ENCODE measurements around the gene CUX1.
A peak's percentile ranks its signal among the peaks of the same experiment; 100 is the strongest.

CUX1 gene

GRCh38 chr7:101859411-101860106 lies 42.1 kb downstream of the CUX1 start:
- Histone ChIP-seq H3K27me3 (replicated peaks; ENCODE audit: control insufficient read depth, insufficient read depth, low read length) (no peaks in the 10 kb centered on the region), H3K9ac (ENCODE audit: low read length) (peak overlapping the region; percentile 45), H3K4me1 (ENCODE audit: control insufficient read depth, insufficient read depth, low read length) (peaks cover 22% of the 10 kb centered on the region)

GRCh38 chr7:101860316-101861217 lies 43.1 kb downstream of the CUX1 start:
- Histone ChIP-seq H3K9ac (ENCODE audit: low read length) (peak overlapping the region; percentile 45), H3K9me3 (ENCODE audit: control insufficient read depth, low read length) (no peaks in the 10 kb centered on the region), H3K4me1 (ENCODE audit: control insufficient read depth, insufficient read depth, low read length) (peaks cover 22% of the 10 kb centered on the region), H3K36me3 (ENCODE audit: control insufficient read depth, insufficient read depth, low read length, severe bottlenecking) (no peaks in the 10 kb centered on the region), H3K4me3 (ENCODE audit: low read length) (no peak overlapping the region), H3K27me3 (replicated peaks; ENCODE audit: control insufficient read depth, insufficient read depth, low read length) (no peaks in the 10 kb centered on the region)
- no peak for DNase-seq (ENCODE audit: low read depth)

More at GRCh38 chr7:101859411-101860106, 42.1 kb downstream of the CUX1 start:
- H3K4me3 ChIP-seq (ENCODE audit: low read length): peak overlapping the region; percentile 59
- no peaks in the 10 kb centered on the region for H3K9me3 ChIP-seq (ENCODE audit: control insufficient read depth, low read length)
- H3K36me3 ChIP-seq (ENCODE audit: control insufficient read depth, insufficient read depth, low read length, severe bottlenecking): no peaks in the 10 kb centered on the region
- DNase-seq (ENCODE audit: low read depth): peak; percentile 46

DNA sequence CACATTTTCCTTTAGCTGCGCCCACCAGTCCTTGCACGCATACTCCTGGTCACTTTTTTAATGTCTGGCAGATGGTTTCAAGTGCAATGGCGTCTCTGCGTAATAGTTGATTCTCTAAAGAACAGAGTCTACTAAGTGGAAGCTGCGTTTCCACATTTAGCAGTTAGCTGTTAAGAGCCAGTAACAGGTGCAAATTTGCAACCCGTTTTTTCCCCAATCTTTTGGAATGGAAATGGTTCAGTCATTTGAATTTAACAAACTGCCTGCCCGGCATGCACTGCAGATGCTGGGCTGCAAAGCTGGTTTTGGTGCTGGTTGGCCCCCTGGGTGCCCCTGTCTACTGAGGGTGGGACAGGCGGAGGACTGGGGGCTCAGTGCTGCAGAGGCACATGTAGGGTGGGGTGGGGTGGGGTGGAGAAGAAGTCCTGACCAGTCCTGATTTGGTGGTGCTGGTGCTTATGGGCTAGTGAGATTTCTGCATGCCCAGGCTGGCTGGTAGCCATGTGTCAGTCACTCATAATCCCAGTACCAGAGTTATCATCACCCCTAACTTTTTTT lies 43.9 kb downstream of the CUX1 start:
- H3K4me1 ChIP-seq (ENCODE audit: control insufficient read depth, insufficient read depth, low read length): peaks cover 20% of the 10 kb centered on the region
- H3K27me3 ChIP-seq (replicated peaks; ENCODE audit: control insufficient read depth, insufficient read depth, low read length): no peaks in the 10 kb centered on the region

GRCh38 chr7:101862280-101863220 lies 45.1 kb downstream of the CUX1 start:
- no peaks in the 10 kb centered on the region for H3K27me3 ChIP-seq (replicated peaks; ENCODE audit: control insufficient read depth, insufficient read depth, low read length)
- H3K4me1 ChIP-seq (ENCODE audit: control insufficient read depth, insufficient read depth, low read length): peaks cover 15% of the 10 kb centered on the region
- H3K9me3 ChIP-seq (ENCODE audit: control insufficient read depth, low read length): no peaks in the 10 kb centered on the region
- no peak overlapping the region for H3K9ac ChIP-seq (ENCODE audit: low read length)
- H3K4me3 ChIP-seq (ENCODE audit: low read length): no peak overlapping the region
- DNase-seq (ENCODE audit: low read depth): no peak
- H3K36me3 ChIP-seq (ENCODE audit: control insufficient read depth, insufficient read depth, low read length, severe bottlenecking): no peaks in the 10 kb centered on the region

More for the DNA sequence above, 43.9 kb downstream of the CUX1 start:
- DNase-seq (ENCODE audit: low read depth): no peak
- no peak overlapping the region for H3K4me3 ChIP-seq (ENCODE audit: low read length)
- H3K9me3 ChIP-seq (ENCODE audit: control insufficient read depth, low read length): no peaks in the 10 kb centered on the region
- H3K9ac ChIP-seq (ENCODE audit: low read length): no peak overlapping the region
- H3K36me3 ChIP-seq (ENCODE audit: control insufficient read depth, insufficient read depth, low read length, severe bottlenecking): no peaks in the 10 kb centered on the region

DNA sequence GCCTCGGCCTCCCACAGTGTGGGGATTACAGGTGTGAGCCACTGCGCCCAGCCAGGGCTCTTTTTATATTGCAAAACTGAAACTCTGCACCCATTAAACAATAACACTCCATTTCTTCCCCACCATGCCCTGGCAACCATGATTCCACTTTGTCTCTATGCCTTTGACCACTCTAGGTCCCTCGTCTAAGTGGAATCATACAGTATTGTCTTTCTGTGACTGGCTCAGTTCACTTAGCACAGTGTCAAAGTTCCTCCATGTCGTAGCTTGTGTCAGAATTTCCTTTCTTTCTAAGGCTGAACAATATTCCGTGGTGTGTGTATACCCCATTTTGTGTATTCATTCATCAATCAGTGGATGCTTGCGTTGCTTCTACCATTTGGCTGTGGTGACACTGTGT lies 46.2 kb downstream of the CUX1 start:
- Histone ChIP-seq H3K36me3 (ENCODE audit: control insufficient read depth, insufficient read depth, low read length, severe bottlenecking) (no peaks in the 10 kb centered on the region), H3K27me3 (replicated peaks; ENCODE audit: control insufficient read depth, insufficient read depth, low read length) (no peaks in the 10 kb centered on the region)

DNA sequence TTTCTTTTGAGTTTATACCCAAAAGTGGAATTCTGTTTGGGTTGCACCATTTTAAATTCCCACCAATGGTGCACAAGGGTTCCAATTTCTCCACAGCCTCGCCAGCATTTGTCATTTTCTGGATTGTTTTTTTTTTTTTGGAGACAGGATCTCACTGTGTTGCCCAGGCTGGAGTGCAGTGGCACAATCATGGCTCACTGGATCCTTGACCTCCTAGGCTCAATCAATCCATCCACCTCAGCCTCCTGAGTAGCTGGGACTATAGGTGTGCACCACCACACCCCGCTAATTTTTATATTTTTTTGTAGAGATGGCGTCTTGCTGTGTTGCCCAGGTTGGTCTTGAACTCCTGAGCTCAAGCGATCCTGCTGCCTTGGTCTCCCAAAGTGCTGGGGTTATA lies 46.6 kb downstream of the CUX1 start:
- no peaks in the 10 kb centered on the region for H3K27me3 ChIP-seq (replicated peaks; ENCODE audit: control insufficient read depth, insufficient read depth, low read length)
- H3K36me3 ChIP-seq (ENCODE audit: control insufficient read depth, insufficient read depth, low read length, severe bottlenecking): no peaks in the 10 kb centered on the region
- no peaks in the 10 kb centered on the region for H3K9me3 ChIP-seq (ENCODE audit: control insufficient read depth, low read length)

More for the DNA sequence above, 46.2 kb downstream of the CUX1 start:
- H3K9ac ChIP-seq (ENCODE audit: low read length): no peak overlapping the region
- H3K9me3 ChIP-seq (ENCODE audit: control insufficient read depth, low read length): no peaks in the 10 kb centered on the region
- H3K4me3 ChIP-seq (ENCODE audit: low read length): no peak overlapping the region
- DNase-seq (ENCODE audit: low read depth): no peak
- H3K4me1 ChIP-seq (ENCODE audit: control insufficient read depth, insufficient read depth, low read length): peaks cover 15% of the 10 kb centered on the region

GRCh38 chr7:101865031-101865430 lies 47.6 kb downstream of the CUX1 start:
- Histone ChIP-seq H3K36me3 (ENCODE audit: control insufficient read depth, insufficient read depth, low read length, severe bottlenecking) (no peaks in the 10 kb centered on the region), H3K9ac (ENCODE audit: low read length) (no peak overlapping the region), H3K4me1 (ENCODE audit: control insufficient read depth, insufficient read depth, low read length) (peaks cover 4% of the 10 kb centered on the region), H3K27me3 (replicated peaks; ENCODE audit: control insufficient read depth, insufficient read depth, low read length) (no peaks in the 10 kb centered on the region), H3K4me3 (ENCODE audit: low read length) (no peak overlapping the region), H3K9me3 (ENCODE audit: control insufficient read depth, low read length) (no peaks in the 10 kb centered on the region)
- no peak for DNase-seq (ENCODE audit: low read depth)

More for the DNA sequence above, 46.6 kb downstream of the CUX1 start:
- no peak overlapping the region for H3K4me3 ChIP-seq (ENCODE audit: low read length)
- H3K9ac ChIP-seq (ENCODE audit: low read length): no peak overlapping the region
- no peak for DNase-seq (ENCODE audit: low read depth)
- peaks cover 14% of the 10 kb centered on the region for H3K4me1 ChIP-seq (ENCODE audit: control insufficient read depth, insufficient read depth, low read length)

- Histone ChIP-seq H3K9me3 (ENCODE audit: control insufficient read depth, low read length) (no peaks in the 10 kb centered on the region), H3K9ac (ENCODE audit: low read length) (no peak overlapping the region), H3K4me3 (ENCODE audit: low read length) (no peak overlapping the region), H3K4me1 (ENCODE audit: control insufficient read depth, insufficient read depth, low read length) (no peaks in the 10 kb centered on the region), H3K27me3 (replicated peaks; ENCODE audit: control insufficient read depth, insufficient read depth, low read length) (no peaks in the 10 kb centered on the region), H3K36me3 (ENCODE audit: control insufficient read depth, insufficient read depth, low read length, severe bottlenecking) (no peaks in the 10 kb centered on the region)
- DNase-seq (ENCODE audit: low read depth): no peak
Measured at GRCh38 chr7:101865455-101865854, 48.0 kb downstream of the CUX1 start.

DNA sequence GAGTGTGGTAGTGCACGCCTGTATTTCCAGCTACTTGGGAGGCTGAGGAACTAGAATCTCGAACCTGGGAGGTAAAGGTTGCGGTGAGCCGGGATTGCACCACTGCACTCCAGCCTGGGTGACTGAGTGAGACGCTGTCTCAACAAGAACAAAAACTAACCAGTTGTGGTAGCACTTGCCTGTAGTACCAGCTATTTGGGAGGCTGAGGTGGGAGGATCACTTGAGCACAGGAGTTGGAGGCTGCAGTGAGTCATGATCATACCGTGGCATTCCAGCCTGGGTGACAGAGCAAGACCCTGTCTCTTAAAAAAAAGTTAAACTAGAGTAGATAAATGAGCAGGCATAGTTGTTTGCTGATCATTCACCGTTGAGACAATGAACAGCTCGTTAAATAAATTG lies 48.9 kb downstream of the CUX1 start:
- Histone ChIP-seq H3K9me3 (ENCODE audit: control insufficient read depth, low read length) (no peaks in the 10 kb centered on the region), H3K27me3 (replicated peaks; ENCODE audit: control insufficient read depth, insufficient read depth, low read length) (no peaks in the 10 kb centered on the region), H3K4me1 (ENCODE audit: control insufficient read depth, insufficient read depth, low read length) (no peaks in the 10 kb centered on the region), H3K4me3 (ENCODE audit: low read length) (no peak overlapping the region), H3K36me3 (ENCODE audit: control insufficient read depth, insufficient read depth, low read length, severe bottlenecking) (no peaks in the 10 kb centered on the region), H3K9ac (ENCODE audit: low read length) (no peak overlapping the region)
- no peak for DNase-seq (ENCODE audit: low read depth)

DNA sequence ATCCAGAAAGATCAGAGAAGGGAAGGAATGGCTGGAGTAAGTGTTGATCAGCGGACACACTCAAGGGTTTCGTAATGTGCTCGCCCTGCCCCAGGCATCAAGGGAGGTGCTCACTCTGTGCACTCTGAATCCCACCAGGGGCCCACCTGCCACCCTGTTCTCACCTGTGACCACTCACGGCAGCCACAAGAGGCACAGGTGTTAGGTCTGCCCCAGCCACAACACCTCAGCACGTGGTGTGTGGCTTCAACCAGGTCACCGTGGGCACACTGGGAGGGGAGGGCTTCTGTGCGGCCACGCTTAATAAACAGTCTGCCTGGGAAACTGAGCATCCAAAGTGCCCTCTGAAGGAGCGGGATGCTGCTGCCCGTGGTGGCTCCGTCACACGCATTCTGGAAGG lies 49.8 kb downstream of the CUX1 start:
- no peak for DNase-seq (ENCODE audit: low read depth)
- Histone ChIP-seq H3K27me3 (replicated peaks; ENCODE audit: control insufficient read depth, insufficient read depth, low read length) (no peaks in the 10 kb centered on the region), H3K9ac (ENCODE audit: low read length) (no peak overlapping the region)

More for the DNA sequence above, 49.8 kb downstream of the CUX1 start:
- no peak overlapping the region for H3K4me3 ChIP-seq (ENCODE audit: low read length)
- no peaks in the 10 kb centered on the region for H3K36me3 ChIP-seq (ENCODE audit: control insufficient read depth, insufficient read depth, low read length, severe bottlenecking)
- no peaks in the 10 kb centered on the region for H3K9me3 ChIP-seq (ENCODE audit: control insufficient read depth, low read length)
- H3K4me1 ChIP-seq (ENCODE audit: control insufficient read depth, insufficient read depth, low read length): no peaks in the 10 kb centered on the region
